GM21528 (cell line): Measurements from ENCODE around the gene ZNF260.
A peak's percentile ranks its signal among the peaks of the same experiment; 100 is the strongest.
"Not testable (repeated sequence)": the region's sequence is repeated elsewhere in the genome, so short reads cannot be mapped to it uniquely, and the experiment has no call there.

Experiments used
- ATAC-seq: cut with Tn5 transposase; IDR thresholded peaks from one replicate; pipeline ENCODE4 v1.9.1; 2021; ENCODE audit warnings: mild to moderate bottlenecking, moderate library complexity; ENCODE audit not compliant: unreplicated experiment, low FRiP score

The ZNF260 gene

DNA sequence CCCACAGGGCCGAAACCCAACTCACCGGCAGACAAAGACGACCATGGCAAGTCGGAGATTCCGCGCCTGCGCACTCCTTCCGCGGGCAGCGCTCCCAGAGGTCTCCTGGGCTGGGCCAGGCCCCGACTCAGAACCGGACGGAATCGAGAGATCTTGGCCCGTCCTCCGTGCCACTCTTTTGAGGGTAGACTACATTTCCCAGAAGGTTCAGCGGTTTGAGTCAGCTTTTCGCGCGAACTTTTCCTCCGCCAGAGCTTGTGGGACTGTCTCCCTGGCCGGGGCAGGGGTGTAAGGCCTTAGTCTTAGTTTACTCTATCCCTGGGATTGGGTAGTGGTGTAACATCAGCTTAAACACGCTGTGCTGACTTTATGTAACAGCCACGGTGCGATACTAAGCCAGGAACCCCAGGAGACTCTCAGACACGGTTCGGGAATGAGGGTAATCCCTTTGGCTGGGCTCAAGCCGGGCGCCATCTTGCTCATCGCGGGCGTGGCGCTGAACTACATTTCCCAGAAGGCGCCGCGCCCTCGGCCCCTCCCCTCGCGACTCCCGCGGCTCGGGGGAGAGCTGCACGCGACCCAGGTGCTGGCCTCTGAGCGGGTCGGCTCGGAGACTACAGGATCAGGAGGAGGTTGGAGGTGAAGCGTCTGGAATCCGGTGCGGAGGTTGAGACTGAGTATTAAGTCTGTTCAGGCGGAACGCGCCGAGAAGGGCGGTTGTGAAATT, at the start of gene ZNF260:
Gene ZNF260 (minus strand): TSS at position 78 of the 727 bp plus-strand sequence. CDS start 13,033 bp downstream, outside the sequence.
- peak; percentile 85 for ATAC-seq

DNA sequence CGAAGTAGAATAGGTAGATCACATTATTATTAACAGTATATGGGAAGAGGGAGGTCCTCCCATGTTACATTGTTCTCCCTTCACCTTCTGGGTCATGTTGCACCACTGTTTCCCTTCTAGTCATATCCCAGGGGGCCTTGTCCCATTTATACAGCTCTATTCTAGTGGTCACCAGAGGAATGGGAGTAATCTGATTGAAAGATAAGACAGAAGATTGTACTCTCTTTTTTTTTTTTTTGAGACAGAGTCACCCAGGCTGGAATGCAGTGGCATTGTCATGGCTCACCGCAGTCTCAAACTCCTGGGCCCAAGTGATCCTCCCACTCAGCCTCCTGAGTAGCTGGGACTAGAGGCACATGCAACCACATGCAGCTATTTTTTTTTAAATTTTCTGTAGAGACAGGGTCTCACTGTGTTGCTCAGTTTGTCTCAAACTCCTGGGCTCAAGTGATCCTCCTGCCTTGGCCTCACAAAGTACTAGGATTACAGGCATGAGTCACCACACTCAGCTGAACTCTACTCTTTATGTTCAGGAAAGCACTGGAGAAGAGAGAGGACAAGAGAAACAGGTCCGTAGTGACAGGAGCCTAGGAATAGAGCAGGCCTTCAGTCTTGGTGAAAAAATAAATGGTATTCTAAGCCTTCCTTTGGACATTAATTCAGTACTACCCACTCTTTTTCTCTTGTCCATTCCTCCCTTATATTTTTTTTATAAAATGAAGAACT, 49.4 kb upstream of the ZNF260 start:
- no peak for ATAC-seq

DNA sequence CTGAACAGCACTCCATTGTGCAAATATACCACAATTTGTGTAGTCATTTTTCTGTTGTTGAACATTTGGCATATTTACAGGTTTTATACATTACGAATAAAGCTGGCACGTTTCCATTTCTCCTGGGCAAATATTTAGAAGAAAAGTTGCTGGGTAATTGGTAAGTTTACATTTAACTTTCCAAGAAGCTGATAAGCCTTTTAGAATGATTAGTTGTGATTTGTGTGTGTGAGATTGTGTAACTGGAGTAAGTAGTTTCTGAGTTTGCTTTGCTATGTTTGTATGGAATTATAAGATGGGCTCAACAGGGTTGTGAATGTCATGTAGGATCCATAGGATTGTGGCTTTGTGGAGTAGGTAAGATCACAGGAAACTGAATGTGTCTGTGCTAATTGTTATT, 46.7 kb upstream of the ZNF260 start:
- ATAC-seq: no peak

DNA sequence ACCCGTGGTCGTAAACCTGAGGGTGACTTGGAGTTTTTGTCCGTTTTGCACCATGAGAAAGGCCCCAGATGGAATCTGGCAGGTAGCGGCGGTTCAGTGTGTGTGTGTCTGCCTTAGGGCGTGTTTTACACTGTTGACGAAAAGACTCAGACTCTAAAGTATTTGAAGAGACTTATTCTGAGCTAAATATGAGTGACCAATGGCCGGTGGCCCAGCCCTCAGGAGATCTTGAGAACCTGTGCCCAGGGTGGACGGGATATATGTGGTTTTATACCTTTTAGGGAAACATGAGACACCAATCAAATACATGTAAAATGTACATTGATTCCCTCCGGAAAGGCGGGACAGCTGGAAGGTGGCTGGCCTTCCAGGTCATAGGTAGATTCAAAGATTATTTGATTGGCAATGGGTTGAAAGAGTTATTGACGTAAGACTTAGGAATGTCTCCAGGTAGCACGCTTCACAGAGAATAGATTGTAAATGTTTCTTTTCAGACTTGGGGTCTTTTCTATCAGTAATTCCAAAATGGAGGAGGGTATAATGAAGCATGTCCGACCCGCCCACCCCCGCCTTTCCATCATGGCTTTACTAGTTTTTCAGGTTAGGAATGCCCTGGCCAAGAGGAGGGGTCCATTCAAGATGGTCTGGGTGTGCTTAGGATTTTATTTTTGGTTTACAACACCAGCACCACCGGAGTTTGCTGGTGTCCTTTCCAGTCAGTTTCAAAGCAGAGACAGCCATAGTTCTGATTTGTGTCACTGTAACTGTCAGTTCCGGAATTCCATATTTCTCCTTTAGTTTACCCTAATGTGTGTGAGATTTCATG, 46.0 kb upstream of the ZNF260 start:
- no peak for ATAC-seq

DNA sequence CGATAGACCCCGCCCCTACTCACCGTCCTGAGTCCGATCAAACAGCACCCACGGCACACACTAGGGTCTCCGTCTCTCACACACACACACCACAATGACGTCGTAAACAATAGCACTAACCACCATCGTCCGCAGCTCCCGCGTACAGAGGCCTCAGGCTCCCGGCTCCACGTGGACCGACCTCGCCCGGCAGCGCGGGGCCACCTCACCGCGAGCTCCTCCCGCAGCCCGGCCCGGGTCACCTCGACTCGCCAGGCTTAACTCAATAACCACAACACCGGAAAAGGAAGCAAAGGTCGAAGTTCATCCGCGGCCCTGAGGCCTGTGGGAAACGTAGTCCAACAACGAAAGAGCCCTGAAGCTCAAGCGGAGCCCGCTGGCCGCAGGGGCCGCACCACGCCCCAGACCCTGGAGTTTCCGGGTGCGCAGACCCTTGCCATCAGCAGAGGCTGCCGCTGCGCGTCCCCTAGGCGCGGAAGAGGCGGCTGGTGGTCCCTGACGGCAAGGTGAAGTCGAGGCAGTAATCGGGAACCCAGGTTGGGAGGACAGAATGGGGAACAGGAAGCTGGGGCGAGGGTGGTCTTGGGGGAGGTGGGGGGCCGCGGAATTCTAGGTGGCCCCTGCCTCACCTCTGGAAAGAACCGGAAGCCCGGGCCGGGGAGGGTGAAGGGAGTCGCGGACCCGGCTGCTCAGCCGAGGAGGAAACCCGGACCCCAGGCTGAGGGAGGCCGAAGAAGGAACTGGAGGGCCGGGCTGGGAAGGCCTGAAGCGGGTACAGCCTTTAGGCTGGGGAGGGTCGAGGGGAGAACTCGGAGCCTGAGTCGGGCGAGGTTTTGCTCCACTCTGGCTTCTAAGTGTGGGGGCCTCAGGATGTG, 45.2 kb upstream of the ZNF260 start, which contains the start of gene ZNF529:
Gene ZNF529 (minus strand): TSS at position 273 of the 875 bp plus-strand sequence. CDS start 946 bp downstream, outside the sequence.
- ATAC-seq: peak; percentile 90

DNA sequence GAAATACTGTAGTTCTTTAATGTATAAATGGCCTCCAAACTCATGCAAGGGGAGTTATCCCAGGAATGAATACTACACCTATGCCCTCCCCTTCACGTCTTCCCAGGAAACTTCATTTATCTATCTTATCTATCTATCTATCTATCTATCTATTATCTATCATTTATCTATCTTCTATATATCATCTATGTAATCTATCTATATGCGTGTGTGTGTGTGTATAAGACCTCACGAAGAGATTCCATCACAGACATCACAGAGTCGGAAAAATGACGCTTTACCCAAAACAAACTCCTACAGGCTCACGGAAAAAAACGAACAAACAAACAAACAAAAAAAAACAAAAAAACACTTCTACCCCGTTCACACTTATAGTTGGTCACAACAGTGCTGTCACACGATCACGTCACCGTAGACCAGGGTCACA, 44.5 kb upstream of the ZNF260 start:
- no peak for ATAC-seq

DNA sequence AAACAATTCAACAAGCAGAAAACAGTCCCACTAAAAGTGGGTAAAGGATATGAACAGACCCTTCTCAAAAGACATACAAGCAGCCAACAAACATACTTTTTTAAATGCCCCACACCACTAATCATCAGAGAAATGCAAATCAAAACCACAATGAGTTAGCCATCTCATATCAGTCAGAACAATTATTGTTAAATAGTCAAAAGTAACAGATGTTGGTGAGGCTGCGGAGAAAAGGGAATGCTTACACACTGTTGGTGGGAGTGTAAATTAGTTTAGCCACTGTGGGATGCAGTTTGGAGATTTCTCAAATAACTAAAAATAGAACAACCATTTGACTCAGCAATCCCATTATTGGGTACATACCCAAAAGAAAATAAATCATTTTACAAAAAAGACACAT, 36.3 kb upstream of the ZNF260 start:
- no peak for ATAC-seq

DNA sequence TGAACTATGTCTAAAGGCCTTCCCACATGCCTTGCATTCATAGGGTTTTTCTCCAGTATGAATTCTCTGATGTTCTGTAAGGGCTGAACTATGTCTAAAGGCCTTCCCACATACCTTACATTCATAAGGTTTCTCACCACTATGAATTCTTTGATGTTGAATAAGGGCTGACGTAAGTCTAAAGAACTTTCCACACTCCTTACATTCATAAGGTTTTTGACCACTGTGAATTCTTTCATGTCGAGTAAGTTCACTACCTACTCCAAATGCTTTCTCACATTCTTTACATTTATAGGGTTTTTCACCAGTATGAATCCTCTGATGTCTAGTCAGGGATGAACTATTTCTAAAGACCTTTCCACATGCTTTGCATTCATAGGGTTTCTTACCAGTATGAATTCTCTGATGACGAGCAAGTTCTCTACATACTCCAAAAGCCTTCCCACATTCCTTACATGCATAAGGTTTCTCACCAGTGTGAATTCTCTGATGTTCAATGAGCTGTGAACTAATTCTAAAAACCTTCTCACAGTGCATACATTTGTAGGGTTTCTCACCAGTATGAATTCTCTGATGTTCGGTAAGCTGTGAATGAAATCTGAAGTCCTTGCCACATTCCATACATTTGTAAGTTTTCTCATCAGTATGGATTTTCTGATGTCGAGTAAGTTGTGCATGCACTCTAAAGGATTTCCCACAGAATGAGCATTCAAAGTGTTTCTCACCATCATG, 19.1 kb upstream of the ZNF260 start:
- ATAC-seq: no peak

DNA sequence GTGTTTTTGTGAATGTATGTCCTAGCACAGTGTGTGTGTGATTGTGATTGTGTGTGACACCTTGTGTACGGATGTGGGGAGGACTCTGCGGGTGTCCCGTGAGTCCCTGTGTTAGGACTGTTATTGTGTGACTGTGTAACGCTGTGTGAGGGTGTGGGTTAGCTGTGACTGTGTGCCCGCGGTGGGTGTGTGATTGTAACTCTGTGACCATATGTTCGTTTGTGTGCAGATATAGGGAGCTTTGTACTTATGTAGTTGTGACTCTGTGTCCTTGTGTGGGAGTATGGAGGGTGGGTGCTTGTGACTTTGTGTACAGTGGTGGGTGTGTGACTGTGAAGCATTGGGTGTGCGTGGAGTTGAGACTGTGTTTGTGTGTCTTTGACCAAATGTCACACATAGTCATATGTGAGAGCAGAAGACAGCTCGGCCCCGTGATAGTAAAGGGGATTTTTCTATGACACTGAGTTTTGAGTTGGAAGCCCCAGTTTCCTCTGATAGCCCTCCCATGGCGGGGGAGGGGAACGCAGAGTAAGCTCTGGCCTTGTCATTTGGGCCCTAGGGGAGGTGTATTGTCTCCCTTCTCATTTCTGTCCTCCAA, 949 bp upstream of the ZNF260 start:
- peak; percentile 16 for ATAC-seq

DNA sequence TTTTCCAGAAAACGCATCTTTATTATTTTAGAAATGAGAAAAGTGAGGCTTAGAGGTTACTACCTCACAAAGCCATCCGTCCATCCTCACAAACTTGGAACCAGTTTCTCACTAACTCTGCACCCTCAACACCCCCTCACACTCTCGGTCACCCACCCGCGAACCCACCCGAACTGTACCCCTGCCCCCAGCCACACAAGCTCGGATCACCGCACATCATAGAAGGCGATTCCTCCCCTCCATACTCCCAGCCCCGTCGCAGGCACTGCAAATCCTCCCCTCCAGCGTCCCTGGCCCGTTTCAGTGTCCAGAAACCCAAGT, 238 bp downstream of the ZNF260 start:
- ATAC-seq: no peak

DNA sequence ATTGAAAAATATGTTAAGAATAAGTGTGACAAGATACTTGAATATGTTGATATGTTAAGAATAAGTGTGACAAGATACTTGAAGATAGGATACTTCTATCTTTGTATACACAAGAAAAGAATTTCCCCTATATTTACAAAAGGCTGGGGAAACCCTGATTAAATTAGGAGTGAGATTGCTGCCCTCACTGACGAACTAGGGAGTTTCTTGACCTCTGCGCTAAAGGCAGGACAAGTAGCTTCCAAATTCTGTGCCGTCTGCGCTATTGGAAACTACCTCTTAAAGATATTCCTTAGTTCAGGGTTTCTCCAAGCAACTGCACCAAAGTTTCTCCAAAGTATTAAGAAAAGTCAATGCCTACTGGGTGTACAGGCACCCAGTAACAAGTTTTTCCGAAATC, 730 bp downstream of the ZNF260 start:
- ATAC-seq: no peak

DNA sequence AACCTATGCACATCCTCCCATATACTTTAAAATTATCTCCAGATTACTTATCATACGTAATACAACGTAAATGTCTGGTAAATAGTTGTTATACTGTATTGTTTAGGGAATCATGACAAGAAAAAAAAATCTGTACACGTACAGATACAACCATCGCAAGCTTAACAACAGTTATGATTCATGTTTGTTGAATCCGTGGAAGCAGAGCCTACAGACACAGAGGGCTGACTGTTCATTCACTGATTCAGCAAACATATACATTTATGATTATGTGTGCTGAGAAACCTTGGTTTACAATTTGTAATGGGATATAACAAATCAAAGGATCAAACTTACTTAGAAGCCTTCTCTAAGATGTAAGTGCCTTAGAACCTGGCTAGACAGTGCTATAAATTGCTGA, 1.5 kb downstream of the ZNF260 start:
- no peak for ATAC-seq

DNA sequence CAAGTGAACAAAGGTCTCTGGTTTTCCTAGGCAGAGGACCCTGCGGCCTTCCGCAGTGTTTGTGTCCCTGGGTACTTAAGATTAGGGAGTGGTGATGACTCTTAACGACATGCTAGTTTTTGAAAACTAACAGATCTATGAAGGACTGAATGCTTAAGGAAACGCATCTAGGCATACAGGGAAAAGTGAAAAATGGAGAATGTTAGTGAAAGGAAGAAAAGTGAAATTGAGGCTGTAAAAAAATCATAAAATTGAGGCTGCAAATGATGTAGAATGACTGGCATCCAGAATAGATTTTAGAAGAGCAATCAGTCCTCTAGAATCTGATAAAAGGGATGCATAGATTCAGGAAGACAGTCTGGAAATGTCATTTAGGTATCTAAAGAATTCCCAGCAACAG, 3.5 kb downstream of the ZNF260 start:
- ATAC-seq: no peak

DNA sequence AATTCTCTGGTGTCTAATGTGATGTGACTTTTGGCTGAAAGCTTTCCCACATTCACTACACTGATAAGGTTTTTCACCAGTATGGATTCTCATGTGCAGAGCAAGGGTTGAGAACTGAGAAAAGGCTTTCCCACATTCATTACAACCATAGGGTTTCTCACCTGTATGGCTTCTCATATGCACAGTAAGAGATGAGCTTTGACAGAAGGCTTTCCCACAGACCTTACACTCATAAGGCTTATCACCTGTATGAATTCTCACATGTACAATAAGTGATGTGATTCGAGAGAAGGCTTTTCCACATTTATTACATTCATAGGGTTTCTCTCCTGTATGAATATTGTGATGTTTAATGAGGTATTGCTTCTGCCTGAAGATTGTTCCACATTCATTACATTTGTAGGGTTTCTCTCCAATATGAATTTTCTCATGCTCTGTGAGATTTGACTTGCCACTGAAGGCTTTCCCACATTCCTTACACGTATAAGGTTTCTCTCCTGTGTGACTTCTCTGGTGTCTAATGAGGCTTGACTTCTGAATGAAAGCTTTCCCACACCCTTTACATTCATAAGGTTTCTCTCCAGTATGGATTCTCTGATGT, 14.0 kb downstream of the ZNF260 start:
- no peak for ATAC-seq

DNA sequence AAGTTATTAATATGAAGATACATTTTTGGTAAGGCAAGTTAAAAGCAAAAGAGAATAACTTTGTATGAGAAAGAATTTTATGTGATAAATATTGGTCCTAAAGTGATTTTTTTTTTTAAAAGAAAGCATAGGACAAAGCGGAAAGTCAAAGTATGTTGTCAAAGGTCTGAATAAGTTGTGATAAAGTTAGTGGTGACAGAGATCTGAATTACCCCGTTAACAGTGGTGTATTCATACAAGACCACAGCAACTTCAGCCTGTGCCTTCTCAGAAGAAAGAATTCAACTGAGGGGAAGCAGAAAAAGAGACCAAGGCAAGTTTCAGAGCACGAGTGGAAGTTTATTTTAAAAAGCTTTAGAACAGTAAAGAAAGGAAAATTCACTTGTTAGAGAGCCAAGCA, 19.7 kb downstream of the ZNF260 start:
- no peak for ATAC-seq

DNA sequence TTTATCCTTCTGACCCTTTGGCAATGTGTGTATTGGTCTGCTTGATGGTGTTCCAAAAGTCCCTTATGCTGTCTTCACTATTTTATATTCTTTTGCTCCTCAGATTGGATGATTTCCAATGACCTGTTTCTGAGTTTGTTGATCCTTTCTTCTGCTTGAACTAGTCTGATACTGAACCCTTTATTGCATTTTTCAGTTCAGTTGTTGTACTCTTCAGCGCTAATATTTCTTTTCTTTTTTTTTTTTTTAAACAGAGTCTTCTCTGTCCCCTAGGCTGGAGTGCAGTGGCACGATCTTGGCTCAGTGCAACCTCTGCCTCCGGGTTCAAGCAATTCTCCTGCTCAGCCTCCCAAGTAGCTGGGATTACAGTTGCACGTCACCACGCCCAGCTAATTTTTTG, 26.1 kb downstream of the ZNF260 start:
- no peak for ATAC-seq

DNA sequence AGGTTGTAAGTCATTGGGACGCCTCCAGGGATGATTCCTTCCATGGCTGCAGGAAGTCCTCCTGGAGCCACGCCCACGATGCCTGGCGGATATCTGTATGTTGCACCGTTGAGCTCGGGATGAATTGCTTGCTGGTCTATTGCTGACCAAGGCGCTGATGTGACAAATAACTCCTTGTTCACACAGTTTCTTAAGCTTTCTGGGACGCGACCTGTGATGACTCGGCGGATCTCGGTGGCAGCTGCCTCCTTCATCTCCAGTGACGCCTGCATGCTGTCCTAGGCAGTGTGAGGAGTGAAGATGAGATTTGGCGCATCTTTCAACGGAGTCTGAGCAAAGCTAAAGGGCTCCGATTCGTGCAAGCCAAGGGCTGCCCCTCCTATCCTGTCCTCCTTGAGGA, 31.1 kb downstream of the ZNF260 start:
- no peak for ATAC-seq

DNA sequence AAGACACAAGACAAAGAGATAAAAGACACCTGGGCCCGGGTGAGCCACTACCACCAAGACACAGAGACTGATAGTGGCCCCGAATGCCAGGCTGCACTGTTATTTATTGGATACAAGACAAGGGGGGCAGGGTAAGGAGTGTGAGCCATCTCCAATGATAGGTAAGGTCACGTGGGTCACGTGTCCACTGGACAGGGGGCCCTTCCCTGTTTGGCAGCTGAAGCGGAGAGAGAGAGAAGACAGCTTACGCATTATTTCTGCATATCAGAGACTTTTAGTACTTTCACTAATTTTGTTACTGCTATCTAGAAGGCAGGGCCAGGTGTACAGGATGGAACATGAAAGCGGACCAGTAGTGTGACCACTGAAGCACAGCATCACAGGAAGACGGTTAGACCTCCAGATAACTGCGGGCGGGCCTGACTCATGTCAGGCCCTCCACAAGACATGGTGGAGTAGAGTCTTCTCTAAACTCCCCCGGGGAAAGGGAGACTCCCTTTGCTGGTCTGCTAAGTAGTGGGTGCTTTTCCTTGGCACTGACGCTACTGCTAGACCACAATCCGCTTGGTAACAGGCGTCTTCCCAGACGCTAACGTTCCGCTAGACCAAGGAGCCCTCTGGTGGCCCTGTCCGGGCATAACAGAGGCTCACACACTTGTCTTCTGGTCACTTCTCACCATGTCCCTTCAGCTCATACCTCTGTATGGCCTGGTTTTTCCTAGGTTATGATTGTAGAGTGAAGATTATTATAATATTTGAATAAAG, 35.2 kb downstream of the ZNF260 start:
- ATAC-seq: not testable (repeated sequence)
